K562 (cell line): Measurements from ENCODE around the gene TARS1. TPM values are rescaled to one million over a fixed set of nuclear protein-coding genes. Genes with fewer than 3 reads are reported as not detected.

Experiments
- ATAC-seq: fragments of 200-7000 bp; cut with Tn5 transposase; 3 replicates; pipeline ENCODE4 v1.9.1; 2020; ENCODE audit warnings: moderate library complexity
- BruUV-seq: library from RNA; stranded (reverse); fragments of 400-500 nt; replicated peaks from 2 replicates; lab custom pipeline; 2021; lab: Mats Ljungman, UMichigan
- CTCF ChIA-PET: fragments of 300-600 bp; formaldehyde crosslinking; extraction: SDS; loops from one replicate; lab custom pipeline; 2021; ENCODE audit warnings: low intra/inter-chr PET ratio; lab: Yijun Ruan, JAX
- POLR2A ChIA-PET: fragments of 300-600, 350-650 bp; sonication (Branson Sonifier 250); formaldehyde crosslinking; extraction: SDS; loops from one replicate; lab custom pipeline; 2021; ENCODE audit warnings: antibody characterized with exemption, inconsistent platforms; lab: Yijun Ruan, JAX
- DNase-seq, 4 experiments: peaks; one replicate each; pipeline versions ENCODE4 v3.0.0 to v3.0.0-alpha.2; 2011 to 2018; ENCODE audit warnings: low spot score in 3 of 4, mixed read lengths in 3 of 4; ENCODE audit errors: extremely low read depth in 1 of 4
- FAIRE-seq: peaks from 2 replicates; lab custom pipeline; 2011; peaks lifted over from hg19 to GRCh38; lab: Jason Lieb, UNC
- H2AFZ ChIP-seq: 2 replicates; pipeline ENCODE4 v1.6.0; 2011; ENCODE audit warnings: low read depth, low read length, control low read depth, inconsistent platforms
- H3K27ac ChIP-seq: fragments of 200-600 bp; 3 replicates; pipeline ENCODE4 v1.8.0; 2011; ENCODE audit warnings: low read depth, mild to moderate bottlenecking, control low read depth, inconsistent platforms, low read length, moderate library complexity, mixed read lengths; ENCODE audit errors: extremely low read depth
- H3K27me3 ChIP-seq, 2 experiments: fragments of 300-600 bp in 1 of 2; 2 replicates in 1 of 2; 3 replicates in 1 of 2; pipeline versions ENCODE4 v1.6.0 to v1.8.0; 2011; ENCODE audit warnings: inconsistent platforms in 2 of 2, low read length in 2 of 2, mild to moderate bottlenecking in 1 of 2, mixed read lengths in 1 of 2, moderate library complexity in 1 of 2; ENCODE audit not compliant: control insufficient read depth in 2 of 2, insufficient read depth in 2 of 2
- H3K36me3 ChIP-seq: fragments of 300-600 bp; 3 replicates; pipeline ENCODE4 v1.8.0; 2011; ENCODE audit warnings: mild to moderate bottlenecking, low read length, inconsistent platforms; ENCODE audit not compliant: control insufficient read depth, insufficient read depth
- H3K4me1 ChIP-seq, 2 experiments: fragments of 200-600 bp in 1 of 2; replicated peaks in 1 of 2; 2 replicates in 1 of 2; 3 replicates in 1 of 2; pipeline versions ENCODE4 v1.5.1 to v1.8.0; 2011; ENCODE audit warnings: inconsistent platforms in 2 of 2, low read length in 2 of 2, mild to moderate bottlenecking in 1 of 2, mixed read lengths in 1 of 2, moderate library complexity in 1 of 2; ENCODE audit not compliant: control insufficient read depth in 2 of 2, insufficient read depth in 2 of 2
- H3K4me2 ChIP-seq: 2 replicates; pipeline ENCODE4 v1.6.1; 2011; ENCODE audit warnings: low read length, control low read depth, inconsistent platforms, mixed read lengths; ENCODE audit not compliant: insufficient read depth
- H3K4me3 ChIP-seq: fragments of 200-600 bp; sonication (generic), shearing (Covaris generic); 2 replicates; pipeline ENCODE4 v1.5.1; 2016; ENCODE audit warnings: control low read depth, inconsistent platforms
- H3K79me2 ChIP-seq: fragments of 200-600 bp; 3 replicates; pipeline ENCODE4 v1.8.0; 2011; ENCODE audit warnings: low read length, inconsistent platforms; ENCODE audit not compliant: control insufficient read depth, insufficient read depth
- H3K9ac ChIP-seq, 2 experiments: 2 replicates each; pipeline versions ENCODE4 v1.6.0 to v1.6.1; 2011; ENCODE audit warnings: low read depth in 2 of 2, low read length in 2 of 2, control low read depth in 1 of 2, inconsistent platforms in 1 of 2, mild to moderate bottlenecking in 1 of 2, mixed read lengths in 1 of 2; ENCODE audit not compliant: insufficient read depth in 1 of 2
- H3K9me1 ChIP-seq: one replicate; pipeline ENCODE4 v1.6.0; 2011; ENCODE audit warnings: inconsistent platforms, mild to moderate bottlenecking, low read length, moderate library complexity; ENCODE audit not compliant: control insufficient read depth, insufficient read depth
- H3K9me3 ChIP-seq: replicated peaks from 2 replicates; pipeline ENCODE4 v1.5.1; 2011; ENCODE audit warnings: low read depth, low read length, inconsistent platforms; ENCODE audit not compliant: control insufficient read depth, insufficient read depth
- H4K20me1 ChIP-seq: replicated peaks from 2 replicates; pipeline ENCODE4 v1.6.1; 2011; ENCODE audit warnings: low read length, inconsistent platforms, mixed read lengths; ENCODE audit not compliant: control insufficient read depth, insufficient read depth
- CBX3 ChIP-seq, 2 experiments: IDR thresholded peaks; 1 replicate in 1 of 2; 2 replicates in 1 of 2; pipeline ENCODE4 v1.6.1; 2012; ENCODE audit warnings: inconsistent platforms in 2 of 2, low read length in 2 of 2, borderline replicate concordance in 1 of 2, control low read depth in 1 of 2
- MAFK ChIP-seq: IDR thresholded peaks from 2 replicates; pipeline ENCODE4 v1.6.1; 2011; ENCODE audit warnings: low read length, improper control_type of control experiment
- PHB ChIP-seq: fragments of 250-450 bp; sonication (Bioruptor Pico); IDR thresholded peaks from 2 replicates; pipeline ENCODE4 v1.5.0; 2021
- PHF21A ChIP-seq: fragments of 450-650 bp; IDR thresholded peaks from 2 replicates; pipeline ENCODE4 v1.6.1; 2017; ENCODE audit warnings: low read depth, borderline replicate concordance
- SREBF1 ChIP-seq: fragments of 150-350 bp; IDR thresholded peaks from 2 replicates; pipeline ENCODE4 v1.6.1; 2014; ENCODE audit warnings: antibody characterized with exemption, low read depth, low read length, borderline replicate concordance
- WGBS: fragments of 100-300 bp; shearing (Covaris generic); methylation state at CpG from one replicate; pipeline ENCODE4 v1.1.6; 2016; ENCODE audit warnings: low coverage, mixed read lengths; ENCODE audit not compliant: insufficient coverage; ENCODE audit errors: missing lambda C conversion rate; 5-methylcytosine and 5-hydroxymethylcytosine counted together
- in situ Hi-C: fragments of 300-500 bp; cut with MboI; formaldehyde crosslinking; loops from 4 replicates; pipeline ENCODE4 v1.15.0; 2018; ENCODE audit warnings: inconsistent platforms, mixed read lengths
- intact Hi-C: fragments of 100-400 bp; cut with micrococcal nuclease; formaldehyde crosslinking; loops from 2 replicates; pipeline ENCODE4 v1.14.2; 2022
- polyA plus RNA-seq, 8 experiments: library from polyadenylated mRNA; depleted of rRNA in 4 of 8; stranded (reverse) in 5 of 8; unstranded in 3 of 8; fragments of >200 nt; fragmentation: Nextera tagmentation in 2 of 8; fragmentation: Illumina TruSeq in 1 of 8; extraction: Ambion mirVana in 2 of 8; extraction: Trizol in 1 of 8; gene quantifications; 2 replicates each; pipeline versions ENCODE4 v1.2.1 to v1.2.3, GENCODE V29; 2011 to 2014; ENCODE audit warnings: inconsistent platforms in 1 of 8, missing spikeins in 1 of 8
- total RNA-seq, 7 experiments: library from RNA; depleted of rRNA in 6 of 7; stranded (reverse); fragments of >200 nt in 6 of 7; fragmentation: Illumina TruSeq in 2 of 7; extraction: Trizol in 2 of 7; gene quantifications; 2 replicates each; pipeline versions ENCODE4 v1.2.1 to v1.2.3, GENCODE V29; 2011 to 2021; ENCODE audit warnings: low replicate concordance in 1 of 7
- TF ChIP-seq, protein P1 (sequence below), 2 experiments: fragments of 150-350 bp in 1 of 2; IDR thresholded peaks; 2 replicates each; pipeline ENCODE4 v1.6.1; 2012 to 2016; ENCODE audit warnings: low read depth in 2 of 2, low read length in 2 of 2, mild to moderate bottlenecking in 1 of 2, moderate library complexity in 1 of 2
- TF ChIP-seq, protein P2 (sequence below): fragments of 450-650 bp; formaldehyde crosslinking; IDR thresholded peaks from 2 replicates; pipeline ENCODE4 v1.4.0; 2020; ENCODE audit warnings: mild to moderate bottlenecking, moderate library complexity
- TF ChIP-seq, protein P3 (sequence below): sonication (generic); formaldehyde crosslinking; IDR thresholded peaks from 2 replicates; pipeline ENCODE4 v1.8.1; 2023; ENCODE audit warnings: mild to moderate bottlenecking, missing genetic modification reagents, moderate library complexity
- TF ChIP-seq, protein P4 (sequence below): conservative IDR thresholded peaks from 2 replicates; pipeline ENCODE4 v1.6.1; 2011; ENCODE audit warnings: low read depth, mild to moderate bottlenecking, low read length; ENCODE audit not compliant: control insufficient read depth
- TF ChIP-seq, protein P5 (sequence below): fragments of 250-450 bp; sonication (Bioruptor Pico); IDR thresholded peaks from 2 replicates; pipeline ENCODE4 v1.8.0; 2022; ENCODE audit warnings: inconsistent platforms

TARS1 gene
- total and polyA plus RNA-seq, 9 of the 15 experiments (the other 6 are each of a cell fraction or from before 2014, with no cell fraction given), result 263 to 518 (median 439) TPM

DNA sequence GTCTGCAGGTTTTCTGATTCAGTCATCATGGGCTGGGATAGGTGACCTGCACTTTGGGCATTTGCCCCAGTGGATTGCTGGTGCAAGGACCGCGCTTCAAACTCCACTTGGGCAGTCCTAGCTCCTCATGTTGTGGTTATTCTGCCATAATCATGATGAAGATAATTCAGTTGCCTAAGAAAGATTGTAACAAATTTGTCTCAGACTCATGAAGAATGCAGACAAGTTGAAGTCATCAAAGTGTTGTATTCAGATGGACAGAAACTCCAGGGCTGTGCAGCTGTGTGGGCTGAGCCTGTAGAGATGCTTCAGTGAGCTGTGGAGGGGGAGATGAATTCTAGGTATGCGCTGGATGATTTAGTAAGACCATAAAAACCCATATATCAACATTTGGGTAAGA, 38.5 kb downstream of the TARS1 start:
- Histone ChIP-seq H3K9me1 (no peaks in the 10 kb centered on the region), H3K9ac (no peak overlapping the region), H3K4me1 (peaks cover 0 to 13% of the 10 kb centered on the region in 2 experiments; a peak in 2 of 5 replicates), H3K27ac (no peak overlapping the region), H3K9me3 (no peaks in the 10 kb centered on the region; the same call in 1 of the 2 replicates), H2AFZ (no peak overlapping the region), H3K4me3 (no peak overlapping the region), H3K27me3 (no peaks in the 10 kb centered on the region), H3K4me2 (no peak overlapping the region), H3K79me2 (no peaks in the 10 kb centered on the region), H3K36me3 (peaks cover 36% of the 10 kb centered on the region), H4K20me1 (0 out of 2 replicates have a peak, but pooled peaks cover 4% of the 10 kb centered on the region)
- intact Hi-C loops, result no loop called here
- BruUV-seq, result no TSS peak
- ChIA-PET CTCF (no interaction called here), POLR2A (interaction anchor here (0.6 to 1.9 kb wide), 2 partner anchors 10 to 1777 kb away, joined by 3 to 6 read pairs; no protein-coding TSS in a partner anchor)
- FAIRE-seq (no peak), ATAC-seq (no peak), DNase-seq (no peak)
- 88% methylated on average over 3 of the region's 3 CpGs for WGBS
- in situ Hi-C loops, result no loop called here
- TF ChIP-seq, protein P1, sequence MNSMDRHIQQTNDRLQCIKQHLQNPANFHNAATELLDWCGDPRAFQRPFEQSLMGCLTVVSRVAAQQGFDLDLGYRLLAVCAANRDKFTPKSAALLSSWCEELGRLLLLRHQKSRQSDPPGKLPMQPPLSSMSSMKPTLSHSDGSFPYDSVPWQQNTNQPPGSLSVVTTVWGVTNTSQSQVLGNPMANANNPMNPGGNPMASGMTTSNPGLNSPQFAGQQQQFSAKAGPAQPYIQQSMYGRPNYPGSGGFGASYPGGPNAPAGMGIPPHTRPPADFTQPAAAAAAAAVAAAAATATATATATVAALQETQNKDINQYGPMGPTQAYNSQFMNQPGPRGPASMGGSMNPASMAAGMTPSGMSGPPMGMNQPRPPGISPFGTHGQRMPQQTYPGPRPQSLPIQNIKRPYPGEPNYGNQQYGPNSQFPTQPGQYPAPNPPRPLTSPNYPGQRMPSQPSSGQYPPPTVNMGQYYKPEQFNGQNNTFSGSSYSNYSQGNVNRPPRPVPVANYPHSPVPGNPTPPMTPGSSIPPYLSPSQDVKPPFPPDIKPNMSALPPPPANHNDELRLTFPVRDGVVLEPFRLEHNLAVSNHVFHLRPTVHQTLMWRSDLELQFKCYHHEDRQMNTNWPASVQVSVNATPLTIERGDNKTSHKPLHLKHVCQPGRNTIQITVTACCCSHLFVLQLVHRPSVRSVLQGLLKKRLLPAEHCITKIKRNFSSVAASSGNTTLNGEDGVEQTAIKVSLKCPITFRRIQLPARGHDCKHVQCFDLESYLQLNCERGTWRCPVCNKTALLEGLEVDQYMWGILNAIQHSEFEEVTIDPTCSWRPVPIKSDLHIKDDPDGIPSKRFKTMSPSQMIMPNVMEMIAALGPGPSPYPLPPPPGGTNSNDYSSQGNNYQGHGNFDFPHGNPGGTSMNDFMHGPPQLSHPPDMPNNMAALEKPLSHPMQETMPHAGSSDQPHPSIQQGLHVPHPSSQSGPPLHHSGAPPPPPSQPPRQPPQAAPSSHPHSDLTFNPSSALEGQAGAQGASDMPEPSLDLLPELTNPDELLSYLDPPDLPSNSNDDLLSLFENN (IDR thresholded peaks at IDR 0.05; ENCODE audit: low read depth in 2 of 2, low read length in 2 of 2), result no peak
- TF ChIP-seq, protein P2, sequence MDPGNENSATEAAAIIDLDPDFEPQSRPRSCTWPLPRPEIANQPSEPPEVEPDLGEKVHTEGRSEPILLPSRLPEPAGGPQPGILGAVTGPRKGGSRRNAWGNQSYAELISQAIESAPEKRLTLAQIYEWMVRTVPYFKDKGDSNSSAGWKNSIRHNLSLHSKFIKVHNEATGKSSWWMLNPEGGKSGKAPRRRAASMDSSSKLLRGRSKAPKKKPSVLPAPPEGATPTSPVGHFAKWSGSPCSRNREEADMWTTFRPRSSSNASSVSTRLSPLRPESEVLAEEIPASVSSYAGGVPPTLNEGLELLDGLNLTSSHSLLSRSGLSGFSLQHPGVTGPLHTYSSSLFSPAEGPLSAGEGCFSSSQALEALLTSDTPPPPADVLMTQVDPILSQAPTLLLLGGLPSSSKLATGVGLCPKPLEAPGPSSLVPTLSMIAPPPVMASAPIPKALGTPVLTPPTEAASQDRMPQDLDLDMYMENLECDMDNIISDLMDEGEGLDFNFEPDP (CRISPR knock-in tag), result no peak
- TF ChIP-seq, protein P3, sequence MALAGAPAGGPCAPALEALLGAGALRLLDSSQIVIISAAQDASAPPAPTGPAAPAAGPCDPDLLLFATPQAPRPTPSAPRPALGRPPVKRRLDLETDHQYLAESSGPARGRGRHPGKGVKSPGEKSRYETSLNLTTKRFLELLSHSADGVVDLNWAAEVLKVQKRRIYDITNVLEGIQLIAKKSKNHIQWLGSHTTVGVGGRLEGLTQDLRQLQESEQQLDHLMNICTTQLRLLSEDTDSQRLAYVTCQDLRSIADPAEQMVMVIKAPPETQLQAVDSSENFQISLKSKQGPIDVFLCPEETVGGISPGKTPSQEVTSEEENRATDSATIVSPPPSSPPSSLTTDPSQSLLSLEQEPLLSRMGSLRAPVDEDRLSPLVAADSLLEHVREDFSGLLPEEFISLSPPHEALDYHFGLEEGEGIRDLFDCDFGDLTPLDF, result no peak
- TF ChIP-seq PHF21A, result no peak
- TF ChIP-seq, protein P4, sequence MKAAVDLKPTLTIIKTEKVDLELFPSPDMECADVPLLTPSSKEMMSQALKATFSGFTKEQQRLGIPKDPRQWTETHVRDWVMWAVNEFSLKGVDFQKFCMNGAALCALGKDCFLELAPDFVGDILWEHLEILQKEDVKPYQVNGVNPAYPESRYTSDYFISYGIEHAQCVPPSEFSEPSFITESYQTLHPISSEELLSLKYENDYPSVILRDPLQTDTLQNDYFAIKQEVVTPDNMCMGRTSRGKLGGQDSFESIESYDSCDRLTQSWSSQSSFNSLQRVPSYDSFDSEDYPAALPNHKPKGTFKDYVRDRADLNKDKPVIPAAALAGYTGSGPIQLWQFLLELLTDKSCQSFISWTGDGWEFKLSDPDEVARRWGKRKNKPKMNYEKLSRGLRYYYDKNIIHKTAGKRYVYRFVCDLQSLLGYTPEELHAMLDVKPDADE, result no peak
- no peak for TF ChIP-seq CBX3 (IDR thresholded peaks at IDR 0.05; ENCODE audit: borderline replicate concordance in 1 of 2, low read length in 2 of 2)
- TF ChIP-seq, protein P5, sequence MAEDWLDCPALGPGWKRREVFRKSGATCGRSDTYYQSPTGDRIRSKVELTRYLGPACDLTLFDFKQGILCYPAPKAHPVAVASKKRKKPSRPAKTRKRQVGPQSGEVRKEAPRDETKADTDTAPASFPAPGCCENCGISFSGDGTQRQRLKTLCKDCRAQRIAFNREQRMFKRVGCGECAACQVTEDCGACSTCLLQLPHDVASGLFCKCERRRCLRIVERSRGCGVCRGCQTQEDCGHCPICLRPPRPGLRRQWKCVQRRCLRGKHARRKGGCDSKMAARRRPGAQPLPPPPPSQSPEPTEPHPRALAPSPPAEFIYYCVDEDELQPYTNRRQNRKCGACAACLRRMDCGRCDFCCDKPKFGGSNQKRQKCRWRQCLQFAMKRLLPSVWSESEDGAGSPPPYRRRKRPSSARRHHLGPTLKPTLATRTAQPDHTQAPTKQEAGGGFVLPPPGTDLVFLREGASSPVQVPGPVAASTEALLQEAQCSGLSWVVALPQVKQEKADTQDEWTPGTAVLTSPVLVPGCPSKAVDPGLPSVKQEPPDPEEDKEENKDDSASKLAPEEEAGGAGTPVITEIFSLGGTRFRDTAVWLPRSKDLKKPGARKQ (CRISPR knock-in tag), result no peak
- no peak for TF ChIP-seq PHB (CRISPR knock-in tag)
- TF ChIP-seq SREBF1, result no peak
- TF ChIP-seq MAFK, result no peak
